Muscle layer of colon (tissue), 2 donors: Measurements from ENCODE around the gene SMCO2.

Experiments
- H3K27ac ChIP-seq: one replicate; pipeline ENCODE4 v1.7.0; 2013; ENCODE audit warnings: low read depth, mild to moderate bottlenecking, low read length, moderate library complexity
- H3K27me3 ChIP-seq, 2 donors: one replicate each; pipeline ENCODE4 v1.7.0; 2013; ENCODE audit warnings: low read length in 2 of 2, mild to moderate bottlenecking in 2 of 2; ENCODE audit not compliant: insufficient read depth in 2 of 2, control insufficient read depth in 1 of 2
- H3K36me3 ChIP-seq: one replicate; pipeline ENCODE4 v1.7.0; 2013; ENCODE audit warnings: mild to moderate bottlenecking, low read length; ENCODE audit not compliant: insufficient read depth
- H3K4me1 ChIP-seq: one replicate; pipeline ENCODE4 v1.7.0; 2013; ENCODE audit warnings: mild to moderate bottlenecking, low read length; ENCODE audit not compliant: insufficient read depth
- H3K4me3 ChIP-seq, 2 donors: one replicate each; pipeline ENCODE4 v1.7.0; 2013; ENCODE audit warnings: low read length in 2 of 2, low read depth in 1 of 2, mild to moderate bottlenecking in 1 of 2, moderate library complexity in 1 of 2
- H3K9ac ChIP-seq: one replicate; pipeline ENCODE4 v1.7.0; 2013; ENCODE audit warnings: low read length
- H3K9me3 ChIP-seq: one replicate; pipeline ENCODE4 v1.7.0; 2013; ENCODE audit warnings: mild to moderate bottlenecking, low read length
- donor health status: abdominal sarcoma.
- donor health status: Adenocarcinoma of cecum.

SMCO2 gene

DNA sequence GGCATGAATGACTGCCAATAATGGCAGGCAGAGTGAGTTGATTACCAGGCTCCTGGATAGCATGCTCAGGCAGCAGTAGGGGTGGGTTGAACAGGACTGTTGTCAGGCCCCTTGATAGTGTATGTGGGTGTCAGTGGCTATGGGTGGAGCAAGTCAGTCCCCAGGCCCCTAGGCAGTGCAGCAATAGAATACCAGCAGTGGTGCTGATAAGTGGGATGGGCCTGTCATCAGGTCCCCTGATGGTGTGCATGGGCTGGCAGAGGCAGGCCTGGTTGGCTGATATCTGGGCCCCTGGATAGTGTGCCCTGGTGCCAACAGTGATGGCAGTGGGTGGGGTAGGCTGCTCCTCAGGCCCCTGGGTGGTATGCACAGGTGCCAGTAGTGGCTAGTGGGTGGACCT, 32.4 kb downstream of the SMCO2 start:
- H3K4me1 ChIP-seq = no peaks in the 10 kb centered on the region
- no peak overlapping the region for H3K4me3 ChIP-seq
- no peaks in the 10 kb centered on the region for H3K27me3 ChIP-seq
- H3K27ac ChIP-seq = no peak overlapping the region
- no peak overlapping the region for H3K9ac ChIP-seq
- peaks cover 10% of the 10 kb centered on the region for H3K9me3 ChIP-seq
- no peaks in the 10 kb centered on the region for H3K36me3 ChIP-seq

DNA sequence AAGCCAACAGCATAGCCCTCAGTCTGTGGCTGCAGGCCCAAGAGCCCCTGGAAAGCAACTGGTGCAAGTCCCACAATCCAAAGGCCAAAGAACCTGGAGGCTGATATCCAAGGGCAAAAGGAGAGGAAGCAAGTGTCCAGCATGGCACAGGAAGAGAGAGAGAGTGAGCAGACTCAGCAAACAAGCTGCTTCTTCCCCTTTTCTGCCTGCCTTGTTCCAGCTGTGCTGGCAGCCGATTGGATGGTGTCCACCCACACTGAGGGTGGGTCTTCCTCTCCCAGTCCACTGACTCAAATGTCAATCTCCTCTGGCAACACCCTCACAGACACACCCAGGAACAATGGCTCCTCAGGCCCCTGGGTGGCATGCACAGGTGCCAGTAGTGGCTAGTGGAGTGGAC, 33.5 kb downstream of the SMCO2 start:
- Histone ChIP-seq H3K9ac (no peak overlapping the region), H3K27me3 (no peaks in the 10 kb centered on the region), H3K4me1 (no peaks in the 10 kb centered on the region), H3K36me3 (no peaks in the 10 kb centered on the region), H3K27ac (no peak overlapping the region), H3K9me3 (peaks cover 10% of the 10 kb centered on the region), H3K4me3 (no peak overlapping the region)

DNA sequence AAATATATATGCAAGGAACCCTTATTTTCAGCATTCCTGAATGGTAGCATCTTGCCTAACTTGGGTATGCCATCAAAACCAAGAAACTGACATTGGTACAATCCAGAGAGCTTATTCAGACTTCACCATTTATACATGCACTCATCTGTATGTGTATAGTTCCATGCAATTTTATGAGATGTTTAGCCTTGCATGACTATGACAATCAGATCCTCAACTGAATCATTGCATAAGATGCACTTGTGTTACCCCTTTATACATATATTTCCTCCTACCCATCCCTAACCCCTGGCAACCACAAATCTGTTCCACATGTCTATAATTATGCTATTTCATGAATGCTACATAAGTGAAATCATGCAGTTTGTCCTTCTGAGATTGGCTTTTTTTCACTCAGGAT, 40.4 kb downstream of the SMCO2 start:
- Histone ChIP-seq H3K27ac (no peak overlapping the region), H3K9me3 (no peaks in the 10 kb centered on the region), H3K36me3 (no peaks in the 10 kb centered on the region), H3K4me1 (no peaks in the 10 kb centered on the region), H3K4me3 (no peak overlapping the region), H3K9ac (no peak overlapping the region), H3K27me3 (no peaks in the 10 kb centered on the region)

DNA sequence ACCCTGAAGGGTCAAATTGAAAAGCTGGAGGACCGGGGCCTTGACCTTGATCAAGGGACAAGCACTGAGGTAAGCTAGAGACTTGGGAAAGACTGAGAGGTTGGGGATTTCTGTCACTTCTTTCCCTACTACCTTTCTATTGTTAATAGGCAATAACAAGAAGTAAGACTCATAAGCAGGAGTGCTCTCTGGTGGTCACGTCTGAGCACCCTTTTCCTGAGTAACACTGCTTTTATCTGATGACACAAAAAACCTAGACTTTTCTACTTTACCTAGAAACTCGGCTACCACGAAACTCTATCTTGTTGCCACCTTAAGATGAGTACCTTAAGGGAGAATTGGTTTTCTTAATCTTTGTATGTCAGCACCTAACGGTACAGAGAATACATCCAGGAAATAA, 41.9 kb downstream of the SMCO2 start:
- Histone ChIP-seq H3K36me3 (no peaks in the 10 kb centered on the region), H3K9ac (no peak overlapping the region), H3K27ac (no peak overlapping the region), H3K9me3 (no peaks in the 10 kb centered on the region), H3K27me3 (no peaks in the 10 kb centered on the region), H3K4me3 (no peak overlapping the region), H3K4me1 (no peaks in the 10 kb centered on the region)

DNA sequence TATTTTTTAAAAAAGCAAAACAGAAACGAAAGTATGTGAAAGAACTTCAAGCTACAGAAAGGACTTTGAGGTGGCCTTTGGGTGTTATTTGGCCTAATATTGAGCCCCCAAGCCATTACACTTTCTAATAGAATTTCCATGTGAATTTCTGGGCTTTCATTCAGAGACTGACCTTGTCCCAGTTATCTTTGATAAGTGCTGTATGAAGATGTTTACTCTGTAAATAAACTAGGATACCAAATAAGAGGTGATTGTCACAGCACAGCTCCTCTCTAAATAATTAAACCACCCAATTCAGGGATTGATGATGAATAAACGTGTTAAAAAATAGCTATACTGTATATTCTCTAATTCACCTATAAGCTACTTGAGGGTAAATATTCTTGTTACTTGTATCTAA, 44.7 kb downstream of the SMCO2 start:
- H3K27ac ChIP-seq = no peak overlapping the region
- H3K4me3 ChIP-seq = no peak overlapping the region
- no peaks in the 10 kb centered on the region for H3K36me3 ChIP-seq
- H3K9me3 ChIP-seq = no peaks in the 10 kb centered on the region
- no peaks in the 10 kb centered on the region for H3K4me1 ChIP-seq
- no peak overlapping the region for H3K9ac ChIP-seq
- no peaks in the 10 kb centered on the region for H3K27me3 ChIP-seq

DNA sequence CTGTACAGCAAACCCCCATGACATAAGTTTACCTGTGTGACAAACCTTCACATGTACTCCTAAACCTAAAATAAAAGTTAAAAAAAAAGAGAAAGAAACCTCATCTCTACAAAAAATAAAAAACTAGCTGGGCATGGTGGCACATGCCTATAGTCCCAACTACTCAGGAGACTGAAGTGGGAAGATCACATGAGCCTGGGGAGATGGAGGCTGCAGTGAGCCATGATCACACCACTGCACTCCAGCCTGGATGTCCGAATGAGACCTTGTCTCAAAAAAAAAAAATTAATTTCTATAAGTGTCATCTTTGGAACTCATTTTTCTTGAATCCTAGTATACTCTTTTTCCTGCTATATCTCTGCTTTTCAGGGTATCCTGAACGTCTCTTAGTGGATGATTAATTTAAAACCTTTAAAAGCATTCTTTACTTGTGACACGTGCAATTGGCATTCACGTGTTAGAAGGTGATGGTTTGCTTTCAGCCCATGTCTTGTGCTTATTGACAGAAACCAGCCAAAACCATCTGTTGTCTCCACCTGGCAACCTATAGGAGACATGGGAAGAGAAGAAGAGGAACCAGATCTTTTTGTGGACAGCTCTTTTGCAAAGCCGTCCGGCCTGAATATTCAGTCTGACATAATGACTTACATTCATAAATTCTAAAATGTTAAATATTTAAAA, 46.9 kb downstream of the SMCO2 start:
- H3K27ac ChIP-seq = no peak overlapping the region
- no peak overlapping the region for H3K9ac ChIP-seq
- no peaks in the 10 kb centered on the region for H3K27me3 ChIP-seq
- H3K36me3 ChIP-seq = no peaks in the 10 kb centered on the region
- H3K4me3 ChIP-seq = no peak overlapping the region
- H3K9me3 ChIP-seq = no peaks in the 10 kb centered on the region
- H3K4me1 ChIP-seq = no peaks in the 10 kb centered on the region

DNA sequence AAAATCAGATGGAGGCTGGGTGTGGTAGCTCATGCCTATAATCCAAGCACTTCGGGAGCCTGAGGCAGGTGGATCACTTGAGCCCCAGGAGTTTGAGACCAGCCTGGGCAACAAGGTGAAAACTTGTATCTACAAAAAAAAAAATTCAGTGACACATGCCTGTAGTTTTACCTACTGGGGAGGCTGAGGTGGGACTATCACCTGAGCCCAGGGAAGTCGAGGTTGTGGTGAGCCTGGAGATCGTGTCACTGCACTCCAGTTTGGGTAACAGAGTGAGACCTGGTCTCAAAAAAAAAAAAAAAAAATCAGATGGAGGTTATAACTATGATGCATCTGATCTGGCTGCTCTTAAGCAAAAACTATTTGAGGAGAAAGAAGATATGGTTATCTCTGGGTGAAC, 50.9 kb downstream of the SMCO2 start:
- H3K4me1 ChIP-seq = no peaks in the 10 kb centered on the region
- H3K9ac ChIP-seq = no peak overlapping the region
- no peaks in the 10 kb centered on the region for H3K27me3 ChIP-seq
- no peaks in the 10 kb centered on the region for H3K36me3 ChIP-seq
- H3K9me3 ChIP-seq = no peaks in the 10 kb centered on the region
- no peak overlapping the region for H3K4me3 ChIP-seq
- no peak overlapping the region for H3K27ac ChIP-seq

DNA sequence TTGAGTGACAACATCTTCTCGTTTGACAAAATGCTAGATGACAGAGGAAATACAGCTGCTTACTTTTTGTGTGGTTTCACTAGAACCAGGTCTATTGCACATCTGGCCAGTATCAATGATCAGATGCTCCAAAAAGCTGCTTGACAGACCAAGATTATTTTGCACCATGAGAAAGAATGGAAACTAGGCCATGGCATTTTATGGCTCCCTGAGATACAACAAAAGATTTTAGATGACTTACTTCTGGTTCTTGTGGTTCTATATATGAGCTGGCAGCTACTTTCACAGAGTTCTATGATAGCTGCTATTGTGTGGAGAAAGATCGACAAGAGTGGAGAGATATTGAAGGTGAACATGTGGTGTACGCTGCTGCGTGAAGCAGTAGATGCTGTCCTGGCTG, 51.6 kb downstream of the SMCO2 start:
- H3K27ac ChIP-seq = no peak overlapping the region
- H3K9me3 ChIP-seq = no peaks in the 10 kb centered on the region
- no peaks in the 10 kb centered on the region for H3K4me1 ChIP-seq
- no peaks in the 10 kb centered on the region for H3K27me3 ChIP-seq
- no peaks in the 10 kb centered on the region for H3K36me3 ChIP-seq
- no peak overlapping the region for H3K9ac ChIP-seq
- no peak overlapping the region for H3K4me3 ChIP-seq

DNA sequence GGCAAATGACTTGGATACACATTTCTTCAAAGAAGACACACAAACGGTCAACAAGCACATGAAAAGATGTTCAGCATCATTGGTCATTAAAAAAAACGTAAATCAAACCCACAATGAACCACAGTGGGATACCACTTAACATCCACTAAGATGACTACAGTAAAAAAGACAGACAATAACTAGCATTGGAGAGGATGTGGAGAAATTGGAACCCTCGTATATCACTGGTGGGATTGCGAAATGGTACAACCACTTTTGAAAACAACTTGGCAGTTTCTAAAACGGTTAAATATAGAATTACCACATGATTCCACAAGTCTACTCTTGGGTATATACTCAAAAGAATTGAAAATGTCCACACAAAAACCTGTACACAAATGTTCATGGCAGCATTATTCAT, 52.2 kb downstream of the SMCO2 start:
- Histone ChIP-seq H3K27me3 (no peaks in the 10 kb centered on the region), H3K4me1 (no peaks in the 10 kb centered on the region), H3K9ac (no peak overlapping the region), H3K36me3 (no peaks in the 10 kb centered on the region), H3K9me3 (no peaks in the 10 kb centered on the region), H3K4me3 (no peak overlapping the region), H3K27ac (no peak overlapping the region)

DNA sequence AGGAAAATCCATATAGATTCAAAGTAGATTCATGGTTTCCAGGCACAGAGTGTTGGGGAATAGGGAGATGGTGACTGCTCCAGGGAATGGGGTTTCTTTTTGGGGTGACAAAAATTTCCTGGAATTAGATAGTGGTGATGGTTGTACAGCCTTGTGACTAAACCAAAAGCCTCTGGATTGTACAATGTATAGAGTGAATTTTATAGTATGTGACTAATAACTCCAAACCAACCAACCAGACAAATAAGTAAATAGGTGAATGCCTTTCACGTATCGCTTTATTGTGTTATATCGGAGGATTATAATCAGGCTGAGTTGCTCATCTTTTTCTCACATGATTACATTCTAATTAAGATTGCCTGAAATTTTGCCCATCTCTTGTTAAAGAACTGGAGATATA, 52.8 kb downstream of the SMCO2 start:
- Histone ChIP-seq H3K9me3 (no peaks in the 10 kb centered on the region), H3K27ac (no peak overlapping the region), H3K9ac (no peak overlapping the region), H3K36me3 (no peaks in the 10 kb centered on the region), H3K27me3 (no peaks in the 10 kb centered on the region), H3K4me1 (no peaks in the 10 kb centered on the region), H3K4me3 (no peak overlapping the region)

DNA sequence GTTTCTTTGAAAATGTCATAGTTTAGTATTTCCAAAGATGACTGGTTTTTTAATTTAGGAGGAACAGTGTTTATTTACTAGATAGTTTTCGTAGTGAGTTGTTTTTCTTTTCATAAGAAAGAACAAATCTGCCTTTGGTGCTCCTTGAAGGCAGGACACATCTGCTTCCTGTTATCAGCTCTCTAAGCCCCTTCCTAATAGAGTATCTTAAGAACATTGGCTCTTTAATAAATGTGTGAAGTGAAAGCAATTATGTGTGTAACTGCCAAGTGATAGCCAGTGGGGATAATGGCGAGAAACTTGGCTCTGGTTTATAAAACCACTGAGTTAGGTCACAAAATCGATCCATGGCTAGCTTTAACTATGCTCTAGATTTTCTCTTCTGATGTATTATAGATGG, 54.0 kb downstream of the SMCO2 start:
- no peaks in the 10 kb centered on the region for H3K9me3 ChIP-seq
- no peak overlapping the region for H3K27ac ChIP-seq
- no peak overlapping the region for H3K9ac ChIP-seq
- H3K36me3 ChIP-seq = no peaks in the 10 kb centered on the region
- no peak overlapping the region for H3K4me3 ChIP-seq
- H3K27me3 ChIP-seq = no peaks in the 10 kb centered on the region
- no peaks in the 10 kb centered on the region for H3K4me1 ChIP-seq

DNA sequence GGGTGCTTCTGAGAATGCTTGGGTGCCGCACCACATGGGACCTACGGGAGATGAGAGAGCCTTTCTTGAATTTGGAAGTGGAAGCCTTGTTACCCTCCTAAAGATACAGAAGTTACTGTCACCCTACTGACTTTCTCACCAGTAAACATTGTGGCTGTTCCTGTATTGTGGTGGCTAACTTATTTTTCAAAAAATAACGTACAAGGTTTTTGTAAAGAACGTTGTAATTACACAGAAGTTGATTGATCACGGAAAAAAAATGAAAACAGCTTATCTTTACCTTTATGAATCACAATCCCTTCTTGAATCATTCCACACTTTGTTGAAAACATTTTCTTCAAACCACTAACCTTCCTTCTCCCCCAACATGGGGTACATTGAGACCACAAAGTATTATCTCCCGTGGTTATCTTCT, 55.5 kb downstream of the SMCO2 start:
- Histone ChIP-seq H3K4me3 (no peak overlapping the region), H3K27ac (no peak overlapping the region), H3K9me3 (no peaks in the 10 kb centered on the region), H3K4me1 (no peaks in the 10 kb centered on the region), H3K27me3 (no peaks in the 10 kb centered on the region), H3K9ac (no peak overlapping the region), H3K36me3 (no peaks in the 10 kb centered on the region)
